Stimulated activated naive B cell treated with anti-CD40 and anti-IgM and Interleukin-4, amounts not matched to agents 10 μg/mL and 1 μg/mL and 100 μg/mL, for 72 hours (primary cell): ENCODE data around the gene GDI2.
"Not testable (repeated sequence)": the region's sequence is repeated elsewhere in the genome, so short reads cannot be mapped to it uniquely, and the experiment has no call there.

Experiments used
- ATAC-seq, 2 donors: fragments of 150-1000 bp; cut with Tn5 transposase; replicated peaks; 2 replicates each; pipeline ENCODE4 v1.10.0; 2021; ENCODE audit warnings: moderate library complexity in 1 of 2
- DNase-seq: peaks from one replicate; pipeline ENCODE4 v3.0.0; 2021
- H3K27ac Mint-ChIP-seq: one replicate; pipeline ENCODE4 v1.8.0; 2022; ENCODE audit warnings: mild to moderate bottlenecking, mixed read lengths
- H3K27me3 Mint-ChIP-seq, 2 donors: one replicate each; pipeline ENCODE4 v1.8.0; 2022; ENCODE audit warnings: mixed read lengths in 2 of 2
- H3K36me3 Mint-ChIP-seq, 2 donors: one replicate each; pipeline ENCODE4 v1.8.0; 2022; ENCODE audit warnings: mixed read lengths in 2 of 2, mild to moderate bottlenecking in 1 of 2
- H3K4me1 Mint-ChIP-seq, 2 donors: one replicate each; pipeline ENCODE4 v1.8.0; 2022; ENCODE audit warnings: mixed read lengths in 2 of 2, mild to moderate bottlenecking in 1 of 2
- H3K4me3 Mint-ChIP-seq, 2 donors: one replicate each; pipeline ENCODE4 v1.8.0; 2022; ENCODE audit warnings: mild to moderate bottlenecking in 2 of 2, mixed read lengths in 2 of 2, moderate library complexity in 1 of 2
- H3K9me3 Mint-ChIP-seq, 2 donors: one replicate each; pipeline ENCODE4 v1.8.0; 2022; ENCODE audit warnings: mixed read lengths in 2 of 2, mild to moderate bottlenecking in 1 of 2

The GDI2 gene

GRCh38 chr10:5813341-5814109, at the start of gene GDI2:
TSS of gene GDI2 (minus strand) at chr10:5813434. CDS start at chr10:5813258, 176 bp downstream.
- peaks cover 30 to 48% of the 10 kb centered on the region in 2 donors for H3K36me3 Mint-ChIP-seq
- DNase-seq (peak; percentile 97), ATAC-seq (peak; percentile 76 to 80)
- no peaks in the 10 kb centered on the region for H3K9me3 Mint-ChIP-seq
- H3K4me3 Mint-ChIP-seq = peak within 1 kb of the TSS; percentile 92 to 99
- H3K27me3 Mint-ChIP-seq = no peaks in the 10 kb centered on the region
- H3K4me1 Mint-ChIP-seq = peaks cover 25 to 59% of the 10 kb centered on the region in 2 donors
- peak within 1 kb of the TSS; percentile 96 for H3K27ac Mint-ChIP-seq

- H3K4me3 Mint-ChIP-seq = peak overlapping the region; percentile 46 to 75
- peak overlapping the region; percentile 95 for H3K27ac Mint-ChIP-seq
- H3K4me1 Mint-ChIP-seq = peaks cover 30 to 47% of the 10 kb centered on the region in 2 donors
- no peaks in the 10 kb centered on the region for H3K27me3 Mint-ChIP-seq
- DNase-seq (peak; percentile 63), ATAC-seq (peak; percentile 89 to 90)
- H3K36me3 Mint-ChIP-seq = peaks cover 20 to 31% of the 10 kb centered on the region in 2 donors
- H3K9me3 Mint-ChIP-seq = peaks cover 0 to 3% of the 10 kb centered on the region in 2 donors
These were observed 49.2 kb upstream of the GDI2 start for GRCh38 chr10:5862360-5862961.

GRCh38 chr10:5860066-5860465, 46.8 kb upstream of the GDI2 start:
- DNase-seq = no peak
- H3K4me3 Mint-ChIP-seq = no peak overlapping the region
- no peaks in the 10 kb centered on the region for H3K27me3 Mint-ChIP-seq
- peaks cover 0 to 3% of the 10 kb centered on the region in 2 donors for H3K9me3 Mint-ChIP-seq
- peaks cover 20 to 31% of the 10 kb centered on the region in 2 donors for H3K36me3 Mint-ChIP-seq
- no peak overlapping the region for H3K27ac Mint-ChIP-seq
- ATAC-seq = no peak
- H3K4me1 Mint-ChIP-seq = peaks cover 22 to 38% of the 10 kb centered on the region in 2 donors

GRCh38 chr10:5858811-5859210, 45.6 kb upstream of the GDI2 start:
- Mint-ChIP-seq H3K4me3 (no peak overlapping the region), H3K4me1 (peaks cover 26 to 43% of the 10 kb centered on the region in 2 donors), H3K36me3 (peaks cover 14 to 28% of the 10 kb centered on the region in 2 donors), H3K9me3 (peaks cover 0 to 3% of the 10 kb centered on the region in 2 donors), H3K27ac (no peak overlapping the region), H3K27me3 (no peaks in the 10 kb centered on the region)
- ATAC-seq (no peak), DNase-seq (no peak)

GRCh38 chr10:5856701-5857004, 43.4 kb upstream of the GDI2 start:
- Mint-ChIP-seq H3K27me3 (no peaks in the 10 kb centered on the region), H3K4me1 (peaks cover 25 to 43% of the 10 kb centered on the region in 2 donors), H3K27ac (no peak overlapping the region), H3K4me3 (no peak overlapping the region), H3K9me3 (peaks cover 0 to 4% of the 10 kb centered on the region in 2 donors), H3K36me3 (peaks cover 8 to 15% of the 10 kb centered on the region in 2 donors)
- DNase-seq (no peak), ATAC-seq (no peak)

GRCh38 chr10:5855979-5856700, 42.9 kb upstream of the GDI2 start:
- H3K4me3 Mint-ChIP-seq = no peak overlapping the region
- no peak for ATAC-seq
- H3K27ac Mint-ChIP-seq = peak overlapping the region; percentile 47
- no peak for DNase-seq
- peaks cover 0 to 4% of the 10 kb centered on the region in 2 donors for H3K9me3 Mint-ChIP-seq
- H3K4me1 Mint-ChIP-seq = peaks cover 22 to 41% of the 10 kb centered on the region in 2 donors
- no peaks in the 10 kb centered on the region for H3K27me3 Mint-ChIP-seq
- peaks cover 6 to 12% of the 10 kb centered on the region in 2 donors for H3K36me3 Mint-ChIP-seq

- H3K4me1 Mint-ChIP-seq = peaks cover 25 to 31% of the 10 kb centered on the region in 2 donors
- ATAC-seq (no peak), DNase-seq (no peak)
- H3K27ac Mint-ChIP-seq = peak overlapping the region; percentile 78
- H3K36me3 Mint-ChIP-seq = peaks cover 6 to 8% of the 10 kb centered on the region in 2 donors
- no peak overlapping the region for H3K4me3 Mint-ChIP-seq
- peaks cover 0 to 4% of the 10 kb centered on the region in 2 donors for H3K9me3 Mint-ChIP-seq
- H3K27me3 Mint-ChIP-seq = no peaks in the 10 kb centered on the region
These were observed 40.9 kb upstream of the GDI2 start for GRCh38 chr10:5854131-5854475.

GRCh38 chr10:5846667-5847066, 33.4 kb upstream of the GDI2 start:
- Mint-ChIP-seq H3K27ac (peak overlapping the region; percentile 100), H3K4me1 (peaks cover 31 to 56% of the 10 kb centered on the region in 2 donors), H3K4me3 (peak overlapping the region in 1 of 2 donors; percentile 83)
- not testable (repeated sequence) for ATAC-seq, DNase-seq, H3K9me3 Mint-ChIP-seq, H3K27me3 Mint-ChIP-seq, H3K36me3 Mint-ChIP-seq

- Mint-ChIP-seq H3K36me3 (peaks cover 1 to 8% of the 10 kb centered on the region in 2 donors), H3K4me3 (peak overlapping the region; percentile 74 to 76), H3K4me1 (peaks cover 46 to 75% of the 10 kb centered on the region in 2 donors), H3K27me3 (no peaks in the 10 kb centered on the region), H3K9me3 (peaks cover 2 to 3% of the 10 kb centered on the region in 2 donors), H3K27ac (peak overlapping the region; percentile 100)
- DNase-seq = no peak
- peak in 1 of 2 donors; percentile 1 for ATAC-seq
These were observed 31.3 kb upstream of the GDI2 start for GRCh38 chr10:5844345-5845055.

GRCh38 chr10:5843686-5844344, 30.6 kb upstream of the GDI2 start:
- no peaks in the 10 kb centered on the region for H3K27me3 Mint-ChIP-seq
- no peak for DNase-seq
- H3K4me3 Mint-ChIP-seq = peak overlapping the region; percentile 74 to 76
- peak overlapping the region; percentile 100 for H3K27ac Mint-ChIP-seq
- peaks cover 2 to 3% of the 10 kb centered on the region in 2 donors for H3K9me3 Mint-ChIP-seq
- peaks cover 3 to 8% of the 10 kb centered on the region in 2 donors for H3K36me3 Mint-ChIP-seq
- ATAC-seq = peak; percentile 40 to 44
- H3K4me1 Mint-ChIP-seq = peaks cover 45 to 79% of the 10 kb centered on the region in 2 donors

- Mint-ChIP-seq H3K4me3 (peak overlapping the region; percentile 36 to 48), H3K4me1 (peaks cover 51 to 92% of the 10 kb centered on the region in 2 donors)
These were observed 28.7 kb upstream of the GDI2 start for GRCh38 chr10:5841965-5842364.

GRCh38 chr10:5840314-5841307, 27.4 kb upstream of the GDI2 start:
- peak overlapping the region; percentile 75 to 80 for H3K4me3 Mint-ChIP-seq
- peak overlapping the region; percentile 100 for H3K27ac Mint-ChIP-seq
- ATAC-seq (peak; percentile 83), DNase-seq (peak; percentile 95)
- H3K36me3 Mint-ChIP-seq = peaks cover 2 to 3% of the 10 kb centered on the region in 2 donors
- no peaks in the 10 kb centered on the region for H3K27me3 Mint-ChIP-seq
- H3K4me1 Mint-ChIP-seq = peaks cover 45 to 79% of the 10 kb centered on the region in 2 donors
- no peaks in the 10 kb centered on the region for H3K9me3 Mint-ChIP-seq

More at GRCh38 chr10:5841965-5842364, 28.7 kb upstream of the GDI2 start:
- no peak for ATAC-seq
- Mint-ChIP-seq H3K27ac (peak overlapping the region; percentile 93), H3K27me3 (no peaks in the 10 kb centered on the region), H3K9me3 (peaks cover 2 to 3% of the 10 kb centered on the region in 2 donors), H3K36me3 (peaks cover 3 to 8% of the 10 kb centered on the region in 2 donors)
- no peak for DNase-seq
